Esophagus squamous epithelium (tissue), 5 donors: Measurements from ENCODE around the gene ZRSR2. TPM values are rescaled to one million over a fixed set of nuclear protein-coding genes. Genes with fewer than 3 reads are reported as not detected.
A peak's percentile ranks its signal among the peaks of the same experiment; 100 is the strongest.
"Not testable (repeated sequence)": the region's sequence is repeated elsewhere in the genome, so short reads cannot be mapped to it uniquely, and the experiment has no call there.

Experiments
- DNase-seq: peaks from one replicate; lab custom pipeline; 2025; lab: John Stamatoyannopoulos, UW
- H3K27ac ChIP-seq, 4 donors: fragments of 200-600 bp; sonication (generic); one replicate each; pipeline ENCODE4 v1.5.1; 2016 to 2019; ENCODE audit warnings: mild to moderate bottlenecking in 1 of 4
- H3K27me3 ChIP-seq, 4 donors: fragments of 200-600 bp; sonication (generic); 1 replicate in 3 of 4; 2 replicates in 1 of 4; pipeline versions ENCODE4 v1.5.1 to v1.6.0; 2017 to 2021; ENCODE audit warnings: antibody characterized with exemption in 1 of 4
- H3K36me3 ChIP-seq, 3 donors: fragments of 200-600 bp; sonication (generic); one replicate each; pipeline ENCODE4 v1.5.1; 2016 to 2019
- H3K4me1 ChIP-seq, 3 donors: fragments of 200-600 bp; sonication (generic); one replicate each; pipeline ENCODE4 v1.5.1; 2017 to 2019
- H3K4me3 ChIP-seq, 4 donors: fragments of 200-600 bp; sonication (generic); 1 replicate in 3 of 4; 2 replicates in 1 of 4; pipeline ENCODE4 v1.5.1; 2016 to 2019; ENCODE audit warnings: mild to moderate bottlenecking in 2 of 4, moderate library complexity in 1 of 4
- H3K9me3 ChIP-seq, 3 donors: fragments of 200-600 bp; sonication (generic); one replicate each; pipeline ENCODE4 v1.5.1; 2016 to 2019
- POLR2A ChIP-seq, 4 donors: fragments of 450-650 bp; IDR thresholded peaks; one replicate each; pipeline ENCODE4 v1.6.1; 2017; ENCODE audit warnings: antibody characterized with exemption in 4 of 4, mild to moderate bottlenecking in 4 of 4, moderate library complexity in 3 of 4
- WGBS, 2 donors: methylation state at CpG; one replicate each; pipeline ENCODE4 v1.1.5; 2018; 5-methylcytosine and 5-hydroxymethylcytosine counted together
- intact Hi-C: fragments of 100-400 bp; cut with DNase I; formaldehyde crosslinking; loops from one replicate; pipeline ENCODE4 v1.15.0; 2022
- total RNA-seq, 4 donors: library from RNA; depleted of rRNA; stranded (reverse); fragments of >200 nt; gene quantifications; one replicate each; pipeline ENCODE4 v1.1.0, GENCODE V29; 2016
- TF ChIP-seq, protein P1 (sequence below), 6 experiments: fragments of 450-650 bp in 4 of 6; fragments of 200-600 bp in 2 of 6; sonication (generic) in 2 of 6; IDR thresholded peaks; one replicate each; pipeline ENCODE4 v1.5.1; 2016 to 2019; ENCODE audit warnings: antibody characterized with exemption in 6 of 6, mild to moderate bottlenecking in 4 of 6, moderate library complexity in 4 of 6
- donor health status: DM: yes; HTN: yes; CAD: no.

Gene ZRSR2, protein sequence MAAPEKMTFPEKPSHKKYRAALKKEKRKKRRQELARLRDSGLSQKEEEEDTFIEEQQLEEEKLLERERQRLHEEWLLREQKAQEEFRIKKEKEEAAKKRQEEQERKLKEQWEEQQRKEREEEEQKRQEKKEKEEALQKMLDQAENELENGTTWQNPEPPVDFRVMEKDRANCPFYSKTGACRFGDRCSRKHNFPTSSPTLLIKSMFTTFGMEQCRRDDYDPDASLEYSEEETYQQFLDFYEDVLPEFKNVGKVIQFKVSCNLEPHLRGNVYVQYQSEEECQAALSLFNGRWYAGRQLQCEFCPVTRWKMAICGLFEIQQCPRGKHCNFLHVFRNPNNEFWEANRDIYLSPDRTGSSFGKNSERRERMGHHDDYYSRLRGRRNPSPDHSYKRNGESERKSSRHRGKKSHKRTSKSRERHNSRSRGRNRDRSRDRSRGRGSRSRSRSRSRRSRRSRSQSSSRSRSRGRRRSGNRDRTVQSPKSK
- 1 to 10 TPM; 2.5 to 6.5 (median 5.1) TPM for total RNA-seq

DNA sequence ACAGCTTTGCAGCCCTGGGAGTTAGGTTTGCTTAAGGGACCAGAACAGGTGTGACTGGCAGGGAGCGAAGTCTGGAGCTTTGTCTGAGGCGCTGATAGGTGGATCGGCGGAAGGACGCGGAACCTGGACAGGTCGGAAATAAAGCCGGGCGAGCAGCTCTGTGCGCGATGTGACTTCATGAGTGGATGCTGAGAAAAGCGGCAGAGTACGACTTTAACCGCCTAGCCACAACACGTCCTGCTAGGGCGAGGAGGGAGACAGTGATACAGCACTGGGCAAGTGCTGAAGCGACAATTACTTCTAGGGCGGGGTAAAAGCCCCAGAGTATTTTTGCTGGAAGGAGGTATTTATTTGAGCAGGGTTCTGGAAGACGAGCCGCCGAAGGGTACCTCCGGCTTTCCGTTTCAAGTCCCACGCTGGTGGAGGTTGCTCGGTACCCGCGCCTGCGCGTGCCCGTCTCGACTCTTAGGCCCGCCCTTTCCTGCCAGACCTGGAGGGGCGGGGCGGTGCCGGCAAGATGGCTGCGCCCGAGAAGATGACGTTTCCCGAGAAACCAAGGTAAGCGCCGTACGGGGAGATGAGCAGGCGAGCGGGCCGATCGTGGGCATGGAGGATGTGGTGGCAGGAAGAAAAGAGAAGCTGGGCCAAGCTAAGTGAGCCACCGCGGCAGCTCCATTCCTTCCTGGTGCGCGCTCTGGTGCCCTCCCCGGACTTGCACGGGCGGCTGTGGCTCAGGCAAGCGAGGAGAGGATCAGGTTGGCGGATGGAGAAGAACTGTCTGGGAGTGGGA is at the start of gene ZRSR2:
TSS of gene ZRSR2 (plus strand) at position 506 of the 790 bp plus-strand sequence. CDS start at position 518, 12 bp downstream.
- H3K4me3 ChIP-seq, result peak within 1 kb of the TSS; percentile 57 to 90 (median 77)
- peak; percentile 47 for DNase-seq
- intact Hi-C loops, result no loop called here
- peak within 1 kb of the TSS; percentile 83 to 94 (median 91) for H3K27ac ChIP-seq
- 0% methylated on average over 6 to 24 of the region's 55 CpGs for WGBS, 2 donors
- no peaks in the 10 kb centered on the region for H3K27me3 ChIP-seq
- TF ChIP-seq, protein P1, sequence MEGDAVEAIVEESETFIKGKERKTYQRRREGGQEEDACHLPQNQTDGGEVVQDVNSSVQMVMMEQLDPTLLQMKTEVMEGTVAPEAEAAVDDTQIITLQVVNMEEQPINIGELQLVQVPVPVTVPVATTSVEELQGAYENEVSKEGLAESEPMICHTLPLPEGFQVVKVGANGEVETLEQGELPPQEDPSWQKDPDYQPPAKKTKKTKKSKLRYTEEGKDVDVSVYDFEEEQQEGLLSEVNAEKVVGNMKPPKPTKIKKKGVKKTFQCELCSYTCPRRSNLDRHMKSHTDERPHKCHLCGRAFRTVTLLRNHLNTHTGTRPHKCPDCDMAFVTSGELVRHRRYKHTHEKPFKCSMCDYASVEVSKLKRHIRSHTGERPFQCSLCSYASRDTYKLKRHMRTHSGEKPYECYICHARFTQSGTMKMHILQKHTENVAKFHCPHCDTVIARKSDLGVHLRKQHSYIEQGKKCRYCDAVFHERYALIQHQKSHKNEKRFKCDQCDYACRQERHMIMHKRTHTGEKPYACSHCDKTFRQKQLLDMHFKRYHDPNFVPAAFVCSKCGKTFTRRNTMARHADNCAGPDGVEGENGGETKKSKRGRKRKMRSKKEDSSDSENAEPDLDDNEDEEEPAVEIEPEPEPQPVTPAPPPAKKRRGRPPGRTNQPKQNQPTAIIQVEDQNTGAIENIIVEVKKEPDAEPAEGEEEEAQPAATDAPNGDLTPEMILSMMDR (IDR thresholded peaks at IDR 0.05), result no peak
- peak in 2 of 4 donors; percentile 18 to 73 for TF ChIP-seq POLR2A (IDR thresholded peaks at IDR 0.05)
- peaks cover 6 to 21% (median 14%) of the 10 kb centered on the region in 3 donors for H3K4me1 ChIP-seq
- no peaks in the 10 kb centered on the region for H3K9me3 ChIP-seq
- peaks cover 0 to 12% (median 0%) of the 10 kb centered on the region in 3 donors for H3K36me3 ChIP-seq

DNA sequence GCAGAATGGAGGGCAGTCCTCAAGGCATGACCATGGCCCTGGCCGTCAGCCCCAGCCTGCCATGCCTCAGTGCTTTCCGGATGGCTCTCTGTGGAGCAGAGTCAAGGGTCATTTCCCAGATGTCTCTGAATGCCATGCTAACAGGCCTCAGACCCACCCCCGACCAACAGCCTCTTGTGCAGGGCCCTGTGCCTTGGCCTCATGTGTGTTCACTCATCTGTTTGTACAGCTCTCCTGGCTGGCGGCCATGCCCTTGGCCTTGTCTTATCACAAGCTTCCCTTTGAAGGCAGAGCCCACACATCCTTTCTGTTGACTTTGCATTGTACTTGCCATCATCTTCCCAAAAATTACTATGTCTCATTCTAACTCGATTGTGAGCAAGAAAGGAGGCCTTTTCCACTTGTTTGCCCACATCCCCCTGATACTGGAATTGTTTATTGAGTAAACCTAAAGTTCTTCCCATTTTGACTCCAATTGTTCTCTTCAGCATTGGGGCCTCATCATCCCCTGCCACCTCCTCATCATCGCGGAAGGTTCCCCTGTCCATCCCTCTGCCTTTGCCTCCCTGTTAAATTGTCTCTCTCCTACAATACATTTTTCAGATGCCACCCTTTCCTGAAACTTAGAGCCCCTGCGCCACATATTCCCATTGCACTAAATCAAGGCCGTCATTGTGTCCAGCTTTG is 46.0 kb upstream of the ZRSR2 start:
- Histone ChIP-seq H3K27ac (peak overlapping the region in 1 of 4 donors; percentile 13), H3K9me3 (no peaks in the 10 kb centered on the region), H3K36me3 (no peaks in the 10 kb centered on the region), H3K4me1 (peaks cover 0 to 10% (median 0%) of the 10 kb centered on the region in 3 donors), H3K4me3 (no peak overlapping the region), H3K27me3 (no peaks in the 10 kb centered on the region)
- no peak for DNase-seq
- TF ChIP-seq POLR2A (IDR thresholded peaks at IDR 0.05), result no peak
- TF ChIP-seq, protein P1 (IDR thresholded peaks at IDR 0.05), result no peak
- intact Hi-C loops, result no loop called here
- 84 to 92% methylated on average over 6 to 8 of the region's 9 CpGs for WGBS, 2 donors

DNA sequence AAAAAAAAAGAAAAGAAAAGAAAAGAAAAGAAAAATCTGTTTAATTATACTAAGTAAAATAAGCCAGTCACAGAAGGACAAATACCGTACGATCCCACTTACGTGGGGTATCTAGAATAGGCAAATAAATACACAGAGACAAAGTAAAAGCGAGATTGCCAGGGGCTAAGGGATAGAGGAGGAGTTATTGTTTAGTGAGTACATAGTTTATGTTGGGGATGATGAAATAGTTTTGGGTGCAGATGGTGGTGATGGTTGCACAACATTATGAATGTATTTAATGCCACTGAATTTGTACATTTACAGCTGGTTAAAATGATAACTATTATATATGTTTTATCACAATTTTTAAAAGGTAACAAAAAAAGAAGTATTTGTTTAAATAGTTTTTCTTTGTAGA is 45.1 kb upstream of the ZRSR2 start:
- H3K4me3 ChIP-seq, result no peak overlapping the region
- 82 to 93% methylated on average over 4 of the region's 4 CpGs for WGBS, 2 donors
- peaks cover 0 to 11% (median 3%) of the 10 kb centered on the region in 3 donors for H3K4me1 ChIP-seq
- no peak overlapping the region for H3K27ac ChIP-seq
- intact Hi-C loops, result no loop called here
- no peaks in the 10 kb centered on the region for H3K27me3 ChIP-seq
- H3K36me3 ChIP-seq, result no peaks in the 10 kb centered on the region
- H3K9me3 ChIP-seq, result no peaks in the 10 kb centered on the region
- TF ChIP-seq, protein P1 (IDR thresholded peaks at IDR 0.05), result no peak
- TF ChIP-seq POLR2A (IDR thresholded peaks at IDR 0.05), result no peak
- no peak for DNase-seq

DNA sequence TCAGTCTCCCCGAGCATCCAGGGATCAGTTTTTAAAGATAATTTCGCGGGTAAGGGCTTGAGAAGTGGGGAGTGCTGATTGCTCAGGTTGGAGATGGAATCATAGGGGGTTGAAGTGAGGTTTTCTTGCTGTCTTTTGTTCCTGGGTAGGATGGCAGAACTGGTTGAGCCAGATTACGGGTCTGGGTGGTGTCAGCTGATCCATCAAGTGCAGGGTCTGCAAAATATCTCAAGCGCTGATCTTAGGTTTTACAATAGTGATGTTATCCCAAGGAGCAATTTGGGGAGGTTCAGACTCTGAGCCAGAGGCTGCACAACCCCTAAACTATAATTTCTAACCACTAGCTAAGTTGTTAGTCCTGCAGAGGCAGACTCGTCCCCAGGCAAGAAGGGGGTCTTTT is 43.6 kb upstream of the ZRSR2 start:
- H3K9me3 ChIP-seq, H3K27me3 ChIP-seq, H3K36me3 ChIP-seq, DNase-seq, H3K4me3 ChIP-seq, H3K27ac ChIP-seq, intact Hi-C loops: not testable (repeated sequence)
- 69 to 84% methylated on average over 5 to 6 of the region's 6 CpGs for WGBS, 2 donors
- peaks cover 0 to 18% (median 3%) of the 10 kb centered on the region in 3 donors for H3K4me1 ChIP-seq

DNA sequence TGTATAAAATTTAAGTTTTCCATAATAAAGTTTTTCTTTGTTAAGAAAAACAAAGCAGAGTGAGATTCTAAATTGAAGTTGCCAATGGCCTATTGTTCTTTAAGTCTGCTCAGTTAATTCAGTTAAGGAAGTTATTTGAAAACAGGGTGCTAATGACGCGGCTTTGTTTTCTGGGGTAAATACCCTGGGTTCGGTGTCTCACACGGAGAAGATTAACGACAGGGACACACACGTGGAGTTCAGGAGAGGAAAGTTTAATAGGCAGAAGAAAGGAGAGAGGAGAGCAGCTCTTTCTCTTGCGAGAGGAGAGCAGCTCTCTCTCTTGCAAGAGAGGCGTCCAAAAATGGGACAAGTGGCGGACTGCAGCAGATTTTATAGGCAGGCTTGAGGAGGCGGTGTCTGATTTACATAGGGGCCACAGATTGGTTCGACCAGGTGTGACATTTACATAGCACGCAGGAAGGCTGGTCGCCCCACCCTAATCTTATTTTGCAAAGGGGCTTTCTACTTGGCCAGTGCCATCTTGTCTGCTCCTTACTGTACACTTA is 42.6 kb upstream of the ZRSR2 start:
- no peak overlapping the region for H3K27ac ChIP-seq
- H3K36me3 ChIP-seq, result no peaks in the 10 kb centered on the region
- DNase-seq, result no peak
- intact Hi-C loops, result no loop called here
- no peak overlapping the region for H3K4me3 ChIP-seq
- WGBS, 2 donors, result 62 to 92% methylated on average over 11 to 13 of the region's 13 CpGs
- TF ChIP-seq, protein P1 (IDR thresholded peaks at IDR 0.05), result no peak
- TF ChIP-seq POLR2A (IDR thresholded peaks at IDR 0.05), result no peak
- H3K4me1 ChIP-seq, result peaks cover 0 to 18% (median 3%) of the 10 kb centered on the region in 3 donors
- H3K27me3 ChIP-seq, result no peaks in the 10 kb centered on the region
- H3K9me3 ChIP-seq, result no peaks in the 10 kb centered on the region
